AG08395 (cell line): ENCODE results near the gene EDEM3.
"Not testable (repeated sequence)": the region's sequence is repeated elsewhere in the genome, so short reads cannot be mapped to it uniquely, and the experiment has no call there.

Experiments used
- DNase-seq: peaks from one replicate; pipeline ENCODE4 v3.0.0; 2012; ENCODE audit warnings: mixed read lengths, low spot score

Gene EDEM3

GRCh38 chr1:184770181-184770979 is 15.7 kb upstream of the EDEM3 start:
- no peak for DNase-seq

- DNase-seq = no peak
Observed at GRCh38 chr1:184769241-184769640, 14.6 kb upstream of the EDEM3 start.

- no peak for DNase-seq
Observed at GRCh38 chr1:184768467-184768866, 13.8 kb upstream of the EDEM3 start.

GRCh38 chr1:184767591-184767990 is 12.9 kb upstream of the EDEM3 start:
- DNase-seq = no peak

- DNase-seq = no peak
Observed at GRCh38 chr1:184764483-184764882, 9.8 kb upstream of the EDEM3 start.

GRCh38 chr1:184763520-184763919 is 8.9 kb upstream of the EDEM3 start:
- not testable (repeated sequence) for DNase-seq

- no peak for DNase-seq
Observed at GRCh38 chr1:184761969-184762485, 7.4 kb upstream of the EDEM3 start.

GRCh38 chr1:184759651-184760050 is 5.0 kb upstream of the EDEM3 start:
- DNase-seq = no peak

- no peak for DNase-seq
Observed at GRCh38 chr1:184759112-184759511, 4.5 kb upstream of the EDEM3 start.

- no peak for DNase-seq
Observed at GRCh38 chr1:184757891-184758290, 3.2 kb upstream of the EDEM3 start.

- DNase-seq = no peak
Observed at GRCh38 chr1:184757406-184757805, 2.7 kb upstream of the EDEM3 start.

- DNase-seq = peak; percentile 18
Observed at GRCh38 chr1:184755226-184756065, 788 bp upstream of the EDEM3 start.

GRCh38 chr1:184753608-184754475 is 816 bp downstream of the EDEM3 start:
- DNase-seq = no peak

GRCh38 chr1:184753117-184753516 is 1.5 kb downstream of the EDEM3 start:
- DNase-seq = no peak

GRCh38 chr1:184752656-184753055 is 2.0 kb downstream of the EDEM3 start:
- DNase-seq = no peak

- DNase-seq = no peak
Observed at GRCh38 chr1:184748740-184749139, 5.9 kb downstream of the EDEM3 start.

GRCh38 chr1:184747089-184747955 is 7.3 kb downstream of the EDEM3 start:
- no peak for DNase-seq

- no peak for DNase-seq
Observed at GRCh38 chr1:184745929-184746638, 8.6 kb downstream of the EDEM3 start.

GRCh38 chr1:184745110-184745509 is 9.5 kb downstream of the EDEM3 start:
- DNase-seq = no peak

GRCh38 chr1:184743062-184743756 is 11.4 kb downstream of the EDEM3 start:
- no peak for DNase-seq
